ENCODE data around the gene TCHP.

The TCHP gene

GRCh38 chr12:109893261-109893995, 6.6 kb upstream of the TCHP start:
- TF ChIP-seq ZFP3 (CRISPR knock-in tag; IDR thresholded peaks at IDR 0.05) = no peak
- TF ChIP-seq POU6F1 (CRISPR knock-in tag; IDR thresholded peaks at IDR 0.05; ENCODE audit: borderline replicate concordance, low read depth) = no peak
- TF ChIP-seq RARB (CRISPR knock-in tag; IDR thresholded peaks at IDR 0.05) = no peak
- TF ChIP-seq ISL1 (CRISPR knock-in tag; IDR thresholded peaks at IDR 0.05) = no peak
- TF ChIP-seq ARNTL (CRISPR knock-in tag; IDR thresholded peaks at IDR 0.05; ENCODE audit: borderline replicate concordance, low read depth) = no peak
- TF ChIP-seq ZFP30 (CRISPR knock-in tag; IDR thresholded peaks at IDR 0.05) = no peak
- no peak for TF ChIP-seq TOX (CRISPR knock-in tag; IDR thresholded peaks at IDR 0.05; ENCODE audit: borderline replicate concordance)
- no peak for TF ChIP-seq CREB5 (CRISPR knock-in tag; IDR thresholded peaks at IDR 0.05; ENCODE audit: low read depth)
- no peak for TF ChIP-seq TSHZ2 (CRISPR knock-in tag; IDR thresholded peaks at IDR 0.05)
- no peak for TF ChIP-seq ZNF8 (CRISPR knock-in tag; IDR thresholded peaks at IDR 0.05)
- TF ChIP-seq PATZ1 (CRISPR knock-in tag; IDR thresholded peaks at IDR 0.05; ENCODE audit: borderline replicate concordance) = no peak
- no peak for TF ChIP-seq ZNF70 (CRISPR knock-in tag; IDR thresholded peaks at IDR 0.05)
- TF ChIP-seq PPARA (CRISPR knock-in tag; IDR thresholded peaks at IDR 0.05; ENCODE audit: borderline replicate concordance) = no peak
- no peak for TF ChIP-seq CSRNP3 (CRISPR knock-in tag; IDR thresholded peaks at IDR 0.05)
- no peak for ATAC-seq

GRCh38 chr12:109894939-109895338, 5.1 kb upstream of the TCHP start:
- no peak for ATAC-seq
- TF ChIP-seq CREB5 (CRISPR knock-in tag; IDR thresholded peaks at IDR 0.05; ENCODE audit: low read depth) (no peak), OSR1 (CRISPR knock-in tag; IDR thresholded peaks at IDR 0.05) (no peak), POU6F1 (CRISPR knock-in tag; IDR thresholded peaks at IDR 0.05; ENCODE audit: borderline replicate concordance, low read depth) (no peak), ZFP30 (CRISPR knock-in tag; IDR thresholded peaks at IDR 0.05) (no peak), ZNF70 (CRISPR knock-in tag; IDR thresholded peaks at IDR 0.05) (no peak), TSHZ2 (CRISPR knock-in tag; IDR thresholded peaks at IDR 0.05) (no peak)

Data from SK-N-SH treated with all-trans-retinoic acid at 6 μM for 48 hours (cell line).